HCT116 (cell line): ENCODE data around the gene ADARB2. TPM values are rescaled to one million over a fixed set of nuclear protein-coding genes. Genes with fewer than 3 reads are reported as not detected.

Experiments used
- ATAC-seq: fragments of 200-7000 bp; cut with Tn5 transposase; 2 replicates; pipeline ENCODE4 v1.9.1; 2020; ENCODE audit warnings: mild to moderate bottlenecking, moderate library complexity
- BruUV-seq: library from RNA; stranded (reverse); fragments of 400-500 nt; replicated peaks from 2 replicates; lab custom pipeline; 2021; lab: Mats Ljungman, UMichigan
- CTCF ChIA-PET: fragments of 300-600 bp; sonication (Branson Sonifier 250); formaldehyde crosslinking; loops from one replicate; lab custom pipeline; 2021; ENCODE audit warnings: antibody characterized with exemption; lab: Charles Lee
- POLR2A ChIA-PET: fragments of 300-600, 350-600 bp; sonication (Branson Sonifier 250); formaldehyde crosslinking; loops from one replicate; lab custom pipeline; 2021; ENCODE audit warnings: antibody characterized with exemption; lab: Charles Lee
- RAD21 ChIA-PET, 2 experiments: fragments of 300-600 bp; sonication (Branson Sonifier 250); formaldehyde crosslinking; loops; one replicate each; lab custom pipeline; 2023; ENCODE audit warnings: low total read pairs in 2 of 2; ENCODE audit not compliant: uncharacterized antibody in 2 of 2, unreplicated experiment in 2 of 2, low non-redundant PET in 1 of 2; lab: Charles Lee
- DNase-seq: peaks from one replicate; pipeline ENCODE4 v3.0.0-alpha.2; 2010; ENCODE audit warnings: low read depth, low spot score
- H2AFZ ChIP-seq: fragments of 200-600 bp; shearing (Covaris generic), sonication (generic); 2 replicates; pipeline ENCODE4 v1.6.1; 2017; ENCODE audit warnings: low read depth, mixed run types, mixed read lengths, antibody characterized with exemption, low read length; ENCODE audit not compliant: poor library complexity, severe bottlenecking
- H3K27ac ChIP-seq: 2 replicates; pipeline ENCODE4 v1.5.1; 2012; ENCODE audit warnings: low read depth, low read length
- H3K27me3 ChIP-seq: fragments of 200-600 bp; sonication (generic); 2 replicates; pipeline ENCODE4 v1.6.1; 2016; ENCODE audit warnings: mixed run types, low read length, mixed read lengths; ENCODE audit not compliant: insufficient read depth
- H3K36me3 ChIP-seq, 2 experiments: fragments of 200-500 bp in 1 of 2; fragments of 200-600 bp in 1 of 2; sonication (Bioruptor generic) in 1 of 2; sonication (generic) in 1 of 2; 2 replicates each; pipeline versions ENCODE4 v1.5.1 to v1.6.1; 2014 to 2016; ENCODE audit warnings: low read length in 2 of 2, inconsistent platforms in 1 of 2, mixed read lengths in 1 of 2, mixed run types in 1 of 2; ENCODE audit not compliant: insufficient read depth in 2 of 2, control insufficient read depth in 1 of 2
- H3K4me1 ChIP-seq, 2 experiments: fragments of 200-600 bp in 1 of 2; sonication (generic) in 1 of 2; 2 replicates each; pipeline versions ENCODE4 v1.5.1 to v1.6.1; 2012 to 2017; ENCODE audit warnings: low read length in 2 of 2, inconsistent platforms in 1 of 2, mild to moderate bottlenecking in 1 of 2, mixed read lengths in 1 of 2, mixed run types in 1 of 2, moderate library complexity in 1 of 2; ENCODE audit not compliant: insufficient read depth in 2 of 2, control insufficient read depth in 1 of 2
- H3K4me2 ChIP-seq: fragments of 200-600 bp; sonication (generic); 2 replicates; pipeline ENCODE4 v1.6.1; 2017; ENCODE audit warnings: mixed run types, low read length, mixed read lengths
- H3K4me3 ChIP-seq, 2 experiments: fragments of 200-600 bp in 1 of 2; sonication (generic) in 1 of 2; replicated peaks in 1 of 2; 2 replicates each; pipeline ENCODE4 v1.5.1; 2011 to 2016; ENCODE audit warnings: low read length in 2 of 2, control low read depth in 1 of 2, low read depth in 1 of 2, mild to moderate bottlenecking in 1 of 2, mixed read lengths in 1 of 2, mixed run types in 1 of 2
- H3K79me2 ChIP-seq: fragments of 200-600 bp; sonication (generic); 2 replicates; pipeline ENCODE4 v1.6.1; 2017; ENCODE audit warnings: mild to moderate bottlenecking, mixed run types, low read length, moderate library complexity, mixed read lengths; ENCODE audit not compliant: insufficient read depth
- H3K9ac ChIP-seq: fragments of 200-600 bp; sonication (generic); 2 replicates; pipeline ENCODE4 v1.6.1; 2016; ENCODE audit warnings: low read length, mixed read lengths
- H3K9me2 ChIP-seq: fragments of 200-600 bp; sonication (generic), shearing (Covaris generic); 2 replicates; pipeline ENCODE4 v1.6.1; 2017; ENCODE audit warnings: mixed run types, mild to moderate bottlenecking, moderate library complexity; ENCODE audit not compliant: insufficient read depth
- H3K9me3 ChIP-seq, 2 experiments: fragments of 200-500 bp in 1 of 2; fragments of 200-600 bp in 1 of 2; sonication (Bioruptor generic) in 1 of 2; sonication (generic) in 1 of 2; 2 replicates each; pipeline ENCODE4 v1.6.1; 2014 to 2017; ENCODE audit warnings: low read length in 2 of 2, mixed read lengths in 2 of 2, inconsistent platforms in 1 of 2, low read depth in 1 of 2, mild to moderate bottlenecking in 1 of 2, mixed run types in 1 of 2, moderate library complexity in 1 of 2; ENCODE audit not compliant: control insufficient read depth in 1 of 2, insufficient read depth in 1 of 2
- H4K20me1 ChIP-seq: fragments of 200-600 bp; sonication (generic), shearing (Covaris generic); 2 replicates; pipeline ENCODE4 v1.6.1; 2017; ENCODE audit warnings: mixed run types, mild to moderate bottlenecking, moderate library complexity; ENCODE audit not compliant: insufficient read depth
- EGR1 ChIP-seq: IDR thresholded peaks from 2 replicates; pipeline ENCODE4 v1.6.1; 2012; ENCODE audit warnings: low read depth
- ELF1 ChIP-seq: IDR thresholded peaks from 2 replicates; pipeline ENCODE4 v1.6.1; 2012; ENCODE audit warnings: low read depth, borderline replicate concordance
- EZH2phosphoT487 ChIP-seq: fragments of 200-600 bp; IDR thresholded peaks from 2 replicates; pipeline ENCODE4 v1.6.1; 2018; ENCODE audit warnings: antibody characterized with exemption, borderline replicate concordance
- POLR2A ChIP-seq: IDR thresholded peaks from 2 replicates; pipeline ENCODE4 v1.7.0; 2011; ENCODE audit warnings: borderline replicate concordance; ENCODE audit not compliant: insufficient read depth, insufficient read length; ENCODE audit errors: extremely low read depth
- RAD21 ChIP-seq: IDR thresholded peaks from 2 replicates; pipeline ENCODE4 v1.6.1; 2012; ENCODE audit warnings: low read depth, mild to moderate bottlenecking
- SIN3A ChIP-seq: IDR thresholded peaks from 2 replicates; pipeline ENCODE4 v1.6.1; 2012; ENCODE audit warnings: low read depth
- SRF ChIP-seq: IDR thresholded peaks from 2 replicates; pipeline ENCODE4 v1.6.1; 2012; ENCODE audit warnings: low read depth
- TCF7L2 ChIP-seq: IDR thresholded peaks from 2 replicates; pipeline ENCODE4 v1.7.0; 2011; ENCODE audit warnings: borderline replicate concordance, inconsistent platforms; ENCODE audit not compliant: insufficient read depth, insufficient read length; ENCODE audit errors: extremely low read depth
- YY1 ChIP-seq: IDR thresholded peaks from 2 replicates; pipeline ENCODE4 v1.6.1; 2011; ENCODE audit warnings: low read length, low read depth, moderate library complexity, mild to moderate bottlenecking; ENCODE audit not compliant: insufficient replicate concordance; ENCODE audit errors: extremely low read depth
- ZBTB33 ChIP-seq: IDR thresholded peaks from 2 replicates; pipeline ENCODE4 v1.6.1; 2011; ENCODE audit warnings: mild to moderate bottlenecking, low read length, moderate library complexity; ENCODE audit not compliant: insufficient replicate concordance; ENCODE audit errors: extremely low read depth
- intact Hi-C: fragments of 100-400 bp; cut with micrococcal nuclease; formaldehyde crosslinking; loops from 2 replicates; pipeline ENCODE4 v1.10.0; 2022
- total RNA-seq: library from RNA; stranded (reverse); gene quantifications from one replicate; pipeline ENCODE4 v1.2.1, GENCODE V29; 2021; ENCODE audit not compliant: unreplicated experiment

The ADARB2 gene
- total RNA-seq, 1 experiment from 2014 or later = not detected

- intact Hi-C loops = no loop called here
- Histone ChIP-seq H3K79me2 (no peaks in the 10 kb centered on the region), H3K27ac (no peak overlapping the region), H3K9me3 (no peaks in the 10 kb centered on the region), H3K4me2 (no peak overlapping the region), H3K27me3 (peaks cover 23% of the 10 kb centered on the region; the same call in 1 of the 2 replicates), H3K9ac (no peak overlapping the region), H3K9me2 (no peaks in the 10 kb centered on the region), H3K4me1 (no peaks in the 10 kb centered on the region), H3K36me3 (no peaks in the 10 kb centered on the region), H3K4me3 (no peak overlapping the region), H4K20me1 (no peaks in the 10 kb centered on the region), H2AFZ (no peak overlapping the region)
- RAD21 ChIA-PET = no interaction called here
- DNase-seq = no peak
- CTCF ChIA-PET = no interaction called here
- no TSS peak for BruUV-seq
- POLR2A ChIA-PET = no interaction called here
- TF ChIP-seq RAD21 (no peak), SRF (no peak), TCF7L2 (no peak), EZH2phosphoT487 (no peak), SIN3A (no peak), YY1 (no peak), EGR1 (no peak), POLR2A (no peak), ELF1 (no peak), ZBTB33 (no peak)
- ATAC-seq = no peak
Measured at GRCh38 chr10:1423676-1424253, 313.6 kb downstream of the ADARB2 start.
